ENCODE data around the gene NAALADL2.

The NAALADL2 gene

GRCh38 chr3:174859114-174859735, at the start of gene NAALADL2:
TSS of gene NAALADL2 (plus strand) at chr3:174859334.
- no peak for DNase-seq (ENCODE audit: low read depth)

GRCh38 chr3:174810254-174810653, 48.9 kb upstream of the NAALADL2 start:
- no peak for DNase-seq (ENCODE audit: low read depth)

GRCh38 chr3:174812172-174812862, 46.8 kb upstream of the NAALADL2 start:
- DNase-seq (ENCODE audit: low read depth) = no peak

GRCh38 chr3:174815750-174816149, 43.4 kb upstream of the NAALADL2 start:
- no peak for DNase-seq (ENCODE audit: low read depth)

- no peak for DNase-seq (ENCODE audit: low read depth)
Observed at GRCh38 chr3:174820885-174821284, 38.2 kb upstream of the NAALADL2 start.

GRCh38 chr3:174821477-174821876, 37.7 kb upstream of the NAALADL2 start:
- peak; percentile 19 for DNase-seq (ENCODE audit: low read depth)

GRCh38 chr3:174822320-174822719, 36.8 kb upstream of the NAALADL2 start:
- peak; percentile 15 for DNase-seq (ENCODE audit: low read depth)

GRCh38 chr3:174826069-174826468, 33.1 kb upstream of the NAALADL2 start:
- DNase-seq (ENCODE audit: low read depth) = no peak

- no peak for DNase-seq (ENCODE audit: low read depth)
Observed at GRCh38 chr3:174844746-174845145, 14.4 kb upstream of the NAALADL2 start.

GRCh38 chr3:174846055-174846454, 13.1 kb upstream of the NAALADL2 start:
- DNase-seq (ENCODE audit: low read depth) = no peak

GRCh38 chr3:174854987-174855386, 4.1 kb upstream of the NAALADL2 start:
- DNase-seq (ENCODE audit: low read depth) = no peak

- DNase-seq (ENCODE audit: low read depth) = no peak
Observed at GRCh38 chr3:174857301-174857700, 1.8 kb upstream of the NAALADL2 start.

- no peak for DNase-seq (ENCODE audit: low read depth)
Observed at GRCh38 chr3:174858353-174858752, 781 bp upstream of the NAALADL2 start.

GRCh38 chr3:174859756-174860155, 622 bp downstream of the NAALADL2 start:
- no peak for DNase-seq (ENCODE audit: low read depth)

GRCh38 chr3:174862101-174862500, 3.0 kb downstream of the NAALADL2 start:
- no peak for DNase-seq (ENCODE audit: low read depth)

- peak; percentile 14 for DNase-seq (ENCODE audit: low read depth)
Observed at GRCh38 chr3:174862666-174863065, 3.5 kb downstream of the NAALADL2 start.

- DNase-seq (ENCODE audit: low read depth) = peak; percentile 59
Observed at GRCh38 chr3:174863488-174863887, 4.4 kb downstream of the NAALADL2 start.

- DNase-seq (ENCODE audit: low read depth) = no peak
Observed at GRCh38 chr3:174869448-174869847, 10.3 kb downstream of the NAALADL2 start.

- no peak for DNase-seq (ENCODE audit: low read depth)
Observed at GRCh38 chr3:174873832-174874657, 14.9 kb downstream of the NAALADL2 start.

- DNase-seq (ENCODE audit: low read depth) = no peak
Observed at GRCh38 chr3:174882789-174883188, 23.7 kb downstream of the NAALADL2 start.

GRCh38 chr3:174883881-174884675, 24.9 kb downstream of the NAALADL2 start:
- DNase-seq (ENCODE audit: low read depth) = no peak

Measured in EH (cell line).